GM12878 (cell line): ENCODE data around the gene NBEA. TPM values are rescaled to one million over a fixed set of nuclear protein-coding genes. Genes with fewer than 3 reads are reported as not detected.

Experiments
- ATAC-seq: fragments of 200-7000 bp; cut with Tn5 transposase; 3 replicates; pipeline ENCODE4 v1.9.1; 2020; ENCODE audit warnings: mild to moderate bottlenecking, moderate library complexity
- BruUV-seq: library from RNA; stranded (reverse); fragments of 400-500 nt; replicated peaks from 2 replicates; lab custom pipeline; 2021; lab: Mats Ljungman, UMichigan
- CTCF ChIA-PET: fragments of 300-600 bp; sonication (Branson Sonifier 250); formaldehyde crosslinking; extraction: SDS; loops from one replicate; lab custom pipeline; 2021; ENCODE audit warnings: inconsistent platforms; lab: Yijun Ruan, JAX
- POLR2A ChIA-PET: fragments of 350-600 bp; formaldehyde crosslinking; extraction: SDS; loops from one replicate; lab custom pipeline; 2021; ENCODE audit warnings: inconsistent platforms; lab: Charles Lee
- RAD21 ChIA-PET: fragments of 300-600 bp; sonication (Branson Sonifier 250); formaldehyde crosslinking; loops from one replicate; lab custom pipeline; 2023; ENCODE audit warnings: antibody characterized with exemption; ENCODE audit not compliant: unreplicated experiment; lab: Charles Lee
- SMC1A ChIA-PET: fragments of 300-600 bp; sonication (Branson Sonifier 250); formaldehyde crosslinking; loops from one replicate; lab custom pipeline; 2023; ENCODE audit not compliant: unreplicated experiment, uncharacterized antibody; lab: Charles Lee
- DNase-seq: peaks from one replicate; pipeline ENCODE4 v3.0.0-alpha.2; 2011; ENCODE audit warnings: low read depth, low spot score
- FAIRE-seq: peaks from 3 replicates; lab custom pipeline; 2011; peaks lifted over from hg19 to GRCh38; lab: Jason Lieb, UNC
- H2AFZ ChIP-seq: 2 replicates; pipeline ENCODE4 v1.6.0; 2011; ENCODE audit warnings: low read depth, low read length, control low read depth; ENCODE audit not compliant: control insufficient read depth
- H3K27ac ChIP-seq: 2 replicates; pipeline ENCODE4 v1.5.1; 2011; ENCODE audit warnings: control low read depth; ENCODE audit not compliant: control insufficient read depth, insufficient read depth
- H3K27me3 ChIP-seq, 2 experiments: replicated peaks in 1 of 2; 2 replicates each; pipeline versions ENCODE4 v1.6.0 to v1.6.1; 2011; ENCODE audit warnings: low read length in 1 of 2; ENCODE audit not compliant: control insufficient read depth in 2 of 2, insufficient read depth in 2 of 2
- H3K36me3 ChIP-seq, 2 experiments: 2 replicates each; pipeline ENCODE4 v1.5.1; 2011; ENCODE audit warnings: low read length in 1 of 2; ENCODE audit not compliant: control insufficient read depth in 2 of 2, insufficient read depth in 2 of 2
- H3K4me1 ChIP-seq: 2 replicates; pipeline ENCODE4 v1.6.1; 2011; ENCODE audit warnings: mild to moderate bottlenecking, low read length, moderate library complexity, mixed read lengths; ENCODE audit not compliant: control insufficient read depth, insufficient read depth
- H3K4me2 ChIP-seq: 2 replicates; pipeline ENCODE4 v1.6.0; 2011; ENCODE audit warnings: control low read depth; ENCODE audit not compliant: control insufficient read depth, insufficient read depth
- H3K4me3 ChIP-seq: fragments of 200-600 bp; sonication (generic); 2 replicates; pipeline ENCODE4 v1.5.1; 2016
- H3K79me2 ChIP-seq: 2 replicates; pipeline ENCODE4 v1.6.0; 2011; ENCODE audit warnings: low read length; ENCODE audit not compliant: control insufficient read depth, insufficient read depth
- H3K9ac ChIP-seq: 2 replicates; pipeline ENCODE4 v1.8.0; 2011; ENCODE audit warnings: low read length, control low read depth, mixed read lengths; ENCODE audit not compliant: control insufficient read depth, insufficient read depth
- H3K9me3 ChIP-seq: replicated peaks from 3 replicates; pipeline ENCODE4 v1.5.1; 2011; ENCODE audit warnings: mild to moderate bottlenecking, low read length; ENCODE audit not compliant: control insufficient read depth, insufficient read depth
- H4K20me1 ChIP-seq: 2 replicates; pipeline ENCODE4 v1.6.0; 2011; ENCODE audit not compliant: control insufficient read depth, insufficient read depth
- ATF2 ChIP-seq: IDR thresholded peaks from 2 replicates; pipeline ENCODE4 v1.6.1; 2012; ENCODE audit warnings: low read length, inconsistent platforms
- CBFB ChIP-seq: IDR thresholded peaks from 2 replicates; pipeline ENCODE4 v1.6.1; 2016; ENCODE audit warnings: antibody characterized with exemption, low read depth
- DPF2 ChIP-seq: fragments of 450-650 bp; IDR thresholded peaks from 2 replicates; pipeline ENCODE4 v1.6.1; 2017; ENCODE audit warnings: mild to moderate bottlenecking
- E2F8 ChIP-seq: fragments of 450-650 bp; IDR thresholded peaks from 2 replicates; pipeline ENCODE4 v1.6.1; 2018; ENCODE audit warnings: mild to moderate bottlenecking, low read depth, moderate library complexity; ENCODE audit not compliant: partially characterized antibody
- MEF2A ChIP-seq: IDR thresholded peaks from 2 replicates; pipeline ENCODE4 v1.6.1; 2011; ENCODE audit warnings: low read depth, mild to moderate bottlenecking, low read length, moderate library complexity; ENCODE audit not compliant: insufficient read depth
- NFIC ChIP-seq: IDR thresholded peaks from 2 replicates; pipeline ENCODE4 v1.6.1; 2012; ENCODE audit warnings: low read depth, mild to moderate bottlenecking, inconsistent platforms, low read length, moderate library complexity
- POLR2AphosphoS5 ChIP-seq: IDR thresholded peaks from 2 replicates; pipeline ENCODE4 v1.6.1; 2011; ENCODE audit warnings: mild to moderate bottlenecking, low read length, inconsistent platforms
- SKIL ChIP-seq: fragments of 450-650 bp; IDR thresholded peaks from 2 replicates; pipeline ENCODE4 v1.6.1; 2017; ENCODE audit warnings: mild to moderate bottlenecking, low read depth, inconsistent platforms; ENCODE audit not compliant: poor library complexity, severe bottlenecking
- TCF7 ChIP-seq: IDR thresholded peaks from 2 replicates; pipeline ENCODE4 v1.6.1; 2014; ENCODE audit warnings: antibody characterized with exemption, borderline replicate concordance
- WGBS: methylation state at CpG from one replicate; pipeline ENCODE4 v1.1.6; 2016; ENCODE audit warnings: low lambda C conversion rate; ENCODE audit not compliant: insufficient replicate concordance, insufficient coverage; ENCODE audit errors: missing lambda C conversion rate; 5-methylcytosine and 5-hydroxymethylcytosine counted together
- in situ Hi-C: fragments of 300-500 bp; cut with MboI; formaldehyde crosslinking; loops from 9 replicates; pipeline ENCODE4 v1.14.3; 2018; ENCODE audit warnings: mixed read lengths
- intact Hi-C: fragments of 100-400 bp; cut with micrococcal nuclease; formaldehyde crosslinking; loops from one replicate; pipeline ENCODE4 v1.14.2; 2022; ENCODE audit not compliant: unreplicated experiment
- polyA plus RNA-seq, 11 experiments: library from polyadenylated mRNA; depleted of rRNA in 4 of 11; unstranded in 6 of 11; stranded (reverse) in 5 of 11; fragments of >200 nt; fragmentation: Nextera tagmentation in 4 of 11; fragmentation: Illumina TruSeq in 1 of 11; extraction: Ambion mirVana in 4 of 11; extraction: Trizol in 1 of 11; gene quantifications; 1 replicate in 1 of 11; 2 replicates in 10 of 11; pipeline versions ENCODE4 v1.2.1 to v1.2.3, GENCODE V29; 2011 to 2016; ENCODE audit warnings: inconsistent platforms in 2 of 11, missing spikeins in 2 of 11, low read depth in 1 of 11
- total RNA-seq, 4 experiments: library from RNA; depleted of rRNA in 3 of 4; stranded (reverse); fragments of >200 nt in 3 of 4; fragmentation: Illumina TruSeq in 1 of 4; extraction: Trizol in 1 of 4; gene quantifications; 2 replicates each; pipeline versions ENCODE4 v1.2.1 to v1.2.3, GENCODE V29; 2013 to 2021

The NBEA gene
- total and polyA plus RNA-seq, 10 of the 15 experiments (the other 5 are each of a cell fraction or from before 2014, with no cell fraction given) = 0.23 to 3.6 (median 0.55) TPM

DNA sequence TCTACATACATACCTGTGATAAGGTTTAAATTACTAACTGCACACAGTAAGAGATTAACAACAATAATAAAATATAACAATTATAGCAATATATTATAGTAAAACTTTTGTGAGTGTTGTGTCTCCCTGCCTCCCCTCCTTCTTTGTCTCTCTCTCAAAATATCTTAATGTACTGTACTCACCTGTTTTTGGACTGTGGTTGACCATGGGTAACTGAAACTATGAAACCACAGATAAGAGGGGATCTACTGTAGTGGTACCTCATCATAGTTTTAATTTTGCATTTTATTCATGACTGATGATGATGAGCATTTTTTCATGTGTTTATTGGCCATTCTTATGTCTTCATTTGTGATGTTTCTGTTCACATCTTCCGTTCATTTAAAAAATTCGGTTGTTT is 104.5 kb downstream of the NBEA start:
- BruUV-seq = no TSS peak
- CTCF ChIA-PET = no interaction called here

More for the DNA sequence above, 104.5 kb downstream of the NBEA start:
- SMC1A ChIA-PET = no interaction called here
- DNase-seq = no peak
- Histone ChIP-seq H3K9me3 (no peaks in the 10 kb centered on the region), H3K27ac (no peak overlapping the region)
- no peak for TF ChIP-seq DPF2
- no peak for TF ChIP-seq CBFB
- TF ChIP-seq SKIL = no peak
- no peak for TF ChIP-seq POLR2AphosphoS5
- no peak for TF ChIP-seq TCF7
- no peak for TF ChIP-seq MEF2A
- TF ChIP-seq E2F8 = no peak
- no peak for TF ChIP-seq ATF2
- no peak for TF ChIP-seq NFIC
- TF ChIP-seq, all 136 proteins: peak for 0
- WGBS = 87% methylated on average over 2 of the region's 2 CpGs
- no peaks in the 10 kb centered on the region for H3K4me1 ChIP-seq
- intact Hi-C loops (no loop called here), in situ Hi-C loops (no loop called here)
- POLR2A ChIA-PET = no interaction called here
- H3K27me3 ChIP-seq = no peaks in the 10 kb centered on the region
- H3K4me2 ChIP-seq = no peak overlapping the region
- FAIRE-seq (no peak), ATAC-seq (peak; percentile 30; the same call in 1 of the 3 replicates)
- no peak overlapping the region for H2AFZ ChIP-seq
- no peaks in the 10 kb centered on the region for H3K79me2 ChIP-seq
- no peak overlapping the region for H3K9ac ChIP-seq
- H4K20me1 ChIP-seq = no peaks in the 10 kb centered on the region
- H3K36me3 ChIP-seq = no peaks in the 10 kb centered on the region
- no peak overlapping the region for H3K4me3 ChIP-seq
- RAD21 ChIA-PET = no interaction called here
